ENCODE measurements around the gene CFB.

DNA sequence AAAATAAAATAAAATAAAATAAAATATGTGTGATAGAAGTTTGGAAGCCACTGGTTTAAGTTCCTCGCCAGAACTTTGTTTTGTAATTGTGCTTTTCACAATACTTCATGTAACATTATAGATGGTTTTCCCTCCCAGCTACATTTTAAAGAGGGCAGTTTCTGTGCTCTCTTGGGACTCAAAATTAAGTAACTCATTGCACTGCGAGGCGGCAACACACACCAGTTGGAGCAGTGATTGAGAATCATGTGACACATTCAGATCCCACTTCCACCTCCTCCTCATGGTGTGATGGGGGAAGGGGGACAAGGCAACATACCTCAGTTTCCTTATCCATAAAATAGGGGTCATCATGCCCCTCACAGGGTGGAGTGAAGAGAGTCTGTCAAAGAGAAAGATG lies 10.9 kb upstream of the CFB start:
- TF ChIP-seq HMG20B (CRISPR knock-in tag; conservative IDR thresholded peaks at IDR 0.05), result no peak
- no peak for TF ChIP-seq POLR2AphosphoS2 (IDR thresholded peaks at IDR 0.05; ENCODE audit: low read depth, low read length)
- TF ChIP-seq, protein P1, sequence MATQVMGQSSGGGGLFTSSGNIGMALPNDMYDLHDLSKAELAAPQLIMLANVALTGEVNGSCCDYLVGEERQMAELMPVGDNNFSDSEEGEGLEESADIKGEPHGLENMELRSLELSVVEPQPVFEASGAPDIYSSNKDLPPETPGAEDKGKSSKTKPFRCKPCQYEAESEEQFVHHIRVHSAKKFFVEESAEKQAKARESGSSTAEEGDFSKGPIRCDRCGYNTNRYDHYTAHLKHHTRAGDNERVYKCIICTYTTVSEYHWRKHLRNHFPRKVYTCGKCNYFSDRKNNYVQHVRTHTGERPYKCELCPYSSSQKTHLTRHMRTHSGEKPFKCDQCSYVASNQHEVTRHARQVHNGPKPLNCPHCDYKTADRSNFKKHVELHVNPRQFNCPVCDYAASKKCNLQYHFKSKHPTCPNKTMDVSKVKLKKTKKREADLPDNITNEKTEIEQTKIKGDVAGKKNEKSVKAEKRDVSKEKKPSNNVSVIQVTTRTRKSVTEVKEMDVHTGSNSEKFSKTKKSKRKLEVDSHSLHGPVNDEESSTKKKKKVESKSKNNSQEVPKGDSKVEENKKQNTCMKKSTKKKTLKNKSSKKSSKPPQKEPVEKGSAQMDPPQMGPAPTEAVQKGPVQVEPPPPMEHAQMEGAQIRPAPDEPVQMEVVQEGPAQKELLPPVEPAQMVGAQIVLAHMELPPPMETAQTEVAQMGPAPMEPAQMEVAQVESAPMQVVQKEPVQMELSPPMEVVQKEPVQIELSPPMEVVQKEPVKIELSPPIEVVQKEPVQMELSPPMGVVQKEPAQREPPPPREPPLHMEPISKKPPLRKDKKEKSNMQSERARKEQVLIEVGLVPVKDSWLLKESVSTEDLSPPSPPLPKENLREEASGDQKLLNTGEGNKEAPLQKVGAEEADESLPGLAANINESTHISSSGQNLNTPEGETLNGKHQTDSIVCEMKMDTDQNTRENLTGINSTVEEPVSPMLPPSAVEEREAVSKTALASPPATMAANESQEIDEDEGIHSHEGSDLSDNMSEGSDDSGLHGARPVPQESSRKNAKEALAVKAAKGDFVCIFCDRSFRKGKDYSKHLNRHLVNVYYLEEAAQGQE (IDR thresholded peaks at IDR 0.05; ENCODE audit: borderline replicate concordance in 1 of 2, low read depth in 1 of 2, low read length in 2 of 2), result no peak
- TF ChIP-seq, protein P2, sequence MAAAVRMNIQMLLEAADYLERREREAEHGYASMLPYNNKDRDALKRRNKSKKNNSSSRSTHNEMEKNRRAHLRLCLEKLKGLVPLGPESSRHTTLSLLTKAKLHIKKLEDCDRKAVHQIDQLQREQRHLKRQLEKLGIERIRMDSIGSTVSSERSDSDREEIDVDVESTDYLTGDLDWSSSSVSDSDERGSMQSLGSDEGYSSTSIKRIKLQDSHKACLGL (CRISPR knock-in tag; IDR thresholded peaks at IDR 0.05), result no peak
- TF ChIP-seq SMAD3 (CRISPR knock-in tag; IDR thresholded peaks at IDR 0.05), result no peak
- TF ChIP-seq, protein P3, sequence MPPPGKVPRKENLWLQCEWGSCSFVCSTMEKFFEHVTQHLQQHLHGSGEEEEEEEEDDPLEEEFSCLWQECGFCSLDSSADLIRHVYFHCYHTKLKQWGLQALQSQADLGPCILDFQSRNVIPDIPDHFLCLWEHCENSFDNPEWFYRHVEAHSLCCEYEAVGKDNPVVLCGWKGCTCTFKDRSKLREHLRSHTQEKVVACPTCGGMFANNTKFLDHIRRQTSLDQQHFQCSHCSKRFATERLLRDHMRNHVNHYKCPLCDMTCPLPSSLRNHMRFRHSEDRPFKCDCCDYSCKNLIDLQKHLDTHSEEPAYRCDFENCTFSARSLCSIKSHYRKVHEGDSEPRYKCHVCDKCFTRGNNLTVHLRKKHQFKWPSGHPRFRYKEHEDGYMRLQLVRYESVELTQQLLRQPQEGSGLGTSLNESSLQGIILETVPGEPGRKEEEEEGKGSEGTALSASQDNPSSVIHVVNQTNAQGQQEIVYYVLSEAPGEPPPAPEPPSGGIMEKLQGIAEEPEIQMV (CRISPR knock-in tag; IDR thresholded peaks at IDR 0.05; ENCODE audit: low read depth), result no peak
- no peak for TF ChIP-seq ESRRA (CRISPR knock-in tag; IDR thresholded peaks at IDR 0.05; ENCODE audit: low read depth)
- no peak for TF ChIP-seq RFX5 (IDR thresholded peaks at IDR 0.05; ENCODE audit: low read depth, low read length)
- TF ChIP-seq, protein P4, sequence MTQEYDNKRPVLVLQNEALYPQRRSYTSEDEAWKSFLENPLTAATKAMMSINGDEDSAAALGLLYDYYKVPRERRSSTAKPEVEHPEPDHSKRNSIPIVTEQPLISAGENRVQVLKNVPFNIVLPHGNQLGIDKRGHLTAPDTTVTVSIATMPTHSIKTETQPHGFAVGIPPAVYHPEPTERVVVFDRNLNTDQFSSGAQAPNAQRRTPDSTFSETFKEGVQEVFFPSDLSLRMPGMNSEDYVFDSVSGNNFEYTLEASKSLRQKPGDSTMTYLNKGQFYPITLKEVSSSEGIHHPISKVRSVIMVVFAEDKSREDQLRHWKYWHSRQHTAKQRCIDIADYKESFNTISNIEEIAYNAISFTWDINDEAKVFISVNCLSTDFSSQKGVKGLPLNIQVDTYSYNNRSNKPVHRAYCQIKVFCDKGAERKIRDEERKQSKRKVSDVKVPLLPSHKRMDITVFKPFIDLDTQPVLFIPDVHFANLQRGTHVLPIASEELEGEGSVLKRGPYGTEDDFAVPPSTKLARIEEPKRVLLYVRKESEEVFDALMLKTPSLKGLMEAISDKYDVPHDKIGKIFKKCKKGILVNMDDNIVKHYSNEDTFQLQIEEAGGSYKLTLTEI (CRISPR knock-in tag; conservative IDR thresholded peaks at IDR 0.05), result no peak
- no peak for TF ChIP-seq ETV6 (CRISPR knock-in tag; conservative IDR thresholded peaks at IDR 0.05)
- no peak for TF ChIP-seq ZSCAN20 (CRISPR knock-in tag; IDR thresholded peaks at IDR 0.05; ENCODE audit: borderline replicate concordance)
- TF ChIP-seq, protein P5, sequence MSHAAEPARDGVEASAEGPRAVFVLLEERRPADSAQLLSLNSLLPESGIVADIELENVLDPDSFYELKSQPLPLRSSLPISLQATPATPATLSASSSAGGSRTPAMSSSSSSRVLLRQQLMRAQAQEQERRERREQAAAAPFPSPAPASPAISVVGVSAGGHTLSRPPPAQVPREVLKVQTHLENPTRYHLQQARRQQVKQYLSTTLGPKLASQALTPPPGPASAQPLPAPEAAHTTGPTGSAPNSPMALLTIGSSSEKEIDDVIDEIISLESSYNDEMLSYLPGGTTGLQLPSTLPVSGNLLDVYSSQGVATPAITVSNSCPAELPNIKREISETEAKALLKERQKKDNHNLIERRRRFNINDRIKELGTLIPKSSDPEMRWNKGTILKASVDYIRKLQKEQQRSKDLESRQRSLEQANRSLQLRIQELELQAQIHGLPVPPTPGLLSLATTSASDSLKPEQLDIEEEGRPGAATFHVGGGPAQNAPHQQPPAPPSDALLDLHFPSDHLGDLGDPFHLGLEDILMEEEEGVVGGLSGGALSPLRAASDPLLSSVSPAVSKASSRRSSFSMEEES (CRISPR knock-in tag; IDR thresholded peaks at IDR 0.05), result no peak
- TF ChIP-seq ZNF274 (CRISPR knock-in tag; IDR thresholded peaks at IDR 0.05), result no peak
